Measurements from ENCODE around the gene SPOPL.

- TF ChIP-seq CTCF (IDR thresholded peaks at IDR 0.05) = no peak
- TF ChIP-seq ZFX (IDR thresholded peaks at IDR 0.05; ENCODE audit: borderline replicate concordance) = no peak
Measured at GRCh38 chr2:138609446-138609845, 107.9 kb downstream of the SPOPL start.

Data from 22Rv1 (cell line).